ENCODE results near the gene MED27. TPM values are rescaled to one million over a fixed set of nuclear protein-coding genes. Genes with fewer than 3 reads are reported as not detected.

MED27 gene
- total and polyA plus RNA-seq, 10 of the 15 experiments (the other 5 are each of a cell fraction or from before 2014, with no cell fraction given): 20.3 to 50.3 (median 35.5) TPM

DNA sequence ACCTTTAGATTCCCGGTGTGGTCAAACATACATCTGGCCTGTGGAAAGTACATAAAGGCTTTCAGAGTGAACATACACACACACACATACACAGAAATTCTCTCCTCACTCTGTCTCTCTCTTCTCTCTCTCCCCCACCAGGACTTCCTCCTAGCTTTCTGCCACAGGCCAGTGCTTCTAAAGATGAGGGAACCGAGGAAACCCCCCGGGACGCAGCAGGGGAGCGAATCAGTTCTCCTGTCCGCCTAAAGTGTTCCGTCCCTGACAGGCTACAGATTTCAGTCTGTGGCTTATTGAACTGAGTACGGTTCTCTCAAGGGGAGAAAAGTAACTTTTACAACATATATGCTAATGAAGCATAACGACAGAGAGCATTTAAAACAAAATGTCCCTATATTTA is 75.8 kb downstream of the MED27 start (continued):
- TF ChIP-seq CEBPZ (IDR thresholded peaks at IDR 0.05; ENCODE audit: low read depth, low read length): no peak
- no peak for TF ChIP-seq TCF12 (IDR thresholded peaks at IDR 0.05; ENCODE audit: low read depth, low read length)
- TF ChIP-seq KDM1A (IDR thresholded peaks at IDR 0.05; ENCODE audit: borderline replicate concordance): no peak
- TF ChIP-seq HDAC6 (IDR thresholded peaks at IDR 0.05; ENCODE audit: unreplicated experiment): no peak
- TF ChIP-seq ESRRA (IDR thresholded peaks at IDR 0.05; ENCODE audit: low read length): no peak
- TF ChIP-seq USF2 (IDR thresholded peaks at IDR 0.05; ENCODE audit: borderline replicate concordance, low read depth, low read length): no peak
- TF ChIP-seq POU2F2 (IDR thresholded peaks at IDR 0.05; ENCODE audit: borderline replicate concordance, low read depth, low read length): no peak
- TF ChIP-seq EP300 (IDR thresholded peaks at IDR 0.05; ENCODE audit: borderline replicate concordance in 1 of 2, control insufficient read depth in 1 of 2, low read depth in 2 of 2, low read length in 2 of 2): no peak
- TF ChIP-seq IRF4 (IDR thresholded peaks at IDR 0.05; ENCODE audit: low read depth, low read length): no peak
- no peak for TF ChIP-seq ZNF207 (IDR thresholded peaks at IDR 0.05; ENCODE audit: borderline replicate concordance)
